ENCODE measurements around the gene TUBGCP2. TPM values are rescaled to one million over a fixed set of nuclear protein-coding genes. Genes with fewer than 3 reads are reported as not detected.

TUBGCP2 gene
- total RNA-seq, 1 experiment from 2014 or later = 52.4 TPM

GRCh38 chr10:133329491-133330202 is 21.0 kb upstream of the TUBGCP2 start:
- no peak overlapping the region for H4K8ac ChIP-seq (replicated peaks; ENCODE audit: insufficient read length, low read depth, low read length)
- H2BK12ac ChIP-seq (ENCODE audit: insufficient read length, low read depth, low read length) = no peak overlapping the region
- H2AK5ac ChIP-seq (ENCODE audit: insufficient read length, low read length) = no peak overlapping the region
- DNase-seq = peak; percentile 87
- peak overlapping the region; percentile 22 for H3K4me2 ChIP-seq (ENCODE audit: insufficient read depth, insufficient read length, low read length)
- H3K4me3 Mint-ChIP-seq = peak overlapping the region; percentile 26 to 44; a peak in 4 of 5 replicates
- H2BK15ac ChIP-seq (ENCODE audit: low read depth, low read length) = no peak overlapping the region
- H3K9me3 Mint-ChIP-seq = peaks cover 13% of the 10 kb centered on the region in 2 experiments
- H3K4ac ChIP-seq (ENCODE audit: low read depth, low read length) = no peak overlapping the region
- peak; percentile 99 for TF ChIP-seq CTCF (conservative IDR thresholded peaks at IDR 0.05)
- H2AFZ ChIP-seq (ENCODE audit: low read length) = no peak overlapping the region
- peaks cover 19% of the 10 kb centered on the region for H3K23me2 ChIP-seq (ENCODE audit: insufficient read length, low read depth, low read length, poor library complexity, severe bottlenecking)
- no peaks in the 10 kb centered on the region for H4K20me1 ChIP-seq (ENCODE audit: control insufficient read depth, insufficient read depth, insufficient read length)
- H4K91ac ChIP-seq (ENCODE audit: insufficient read length, low read depth, low read length) = no peak overlapping the region
- H3K9ac ChIP-seq (ENCODE audit: extremely low read depth, insufficient read length, low read length) = no peak overlapping the region
- H3K14ac ChIP-seq (ENCODE audit: insufficient read depth, low read length) = no peak overlapping the region
- H2BK5ac ChIP-seq (ENCODE audit: insufficient read length, low read length) = no peak overlapping the region
- no peaks in the 10 kb centered on the region; a peak in 1 of 7 replicates for H3K36me3 Mint-ChIP-seq (ENCODE audit: insufficient read depth in 1 of 3, low read depth in 3 of 3)
- no peak overlapping the region for H4K5ac ChIP-seq (ENCODE audit: insufficient read length, low read depth, low read length)
- no peak overlapping the region for H3T11ph ChIP-seq (ENCODE audit: low read length)
- H3K18ac ChIP-seq (ENCODE audit: insufficient read length, low read depth, low read length) = no peak overlapping the region
- no peak overlapping the region; a peak in 1 of 7 replicates for H3K27ac Mint-ChIP-seq
- no CpG with 5 or more reads among the region's 37 CpGs for WGBS (ENCODE audit: extremely low coverage, insufficient read length, low lambda C conversion rate)
- no peak overlapping the region for H3K27ac ChIP-seq (ENCODE audit: insufficient read length, low read depth, low read length)
- peaks cover 91% of the 10 kb centered on the region for H3K27me3 Mint-ChIP-seq (ENCODE audit: low read depth)
- H3K79me1 ChIP-seq (ENCODE audit: insufficient read depth, low read depth, low read length, poor library complexity, severe bottlenecking) = no peaks in the 10 kb centered on the region
- H3K56ac ChIP-seq (ENCODE audit: insufficient read length, low read depth, low read length) = no peak overlapping the region
- H3K79me2 ChIP-seq (ENCODE audit: insufficient read depth, low read length) = no peaks in the 10 kb centered on the region
- H3K27me3 ChIP-seq (ENCODE audit: insufficient read depth, low read length) = peaks cover 29% of the 10 kb centered on the region; the same call in 1 of the 2 replicates
- H2BK20ac ChIP-seq (ENCODE audit: low read depth, low read length, poor library complexity, severe bottlenecking) = no peak overlapping the region
- peaks cover 14 to 28% of the 10 kb centered on the region in 2 experiments for H3K4me1 Mint-ChIP-seq
- H3K23ac ChIP-seq (ENCODE audit: insufficient read length, low read depth, low read length) = no peak overlapping the region
- H3K4me1 ChIP-seq (ENCODE audit: insufficient read depth, low read length) = no peaks in the 10 kb centered on the region; the same call in 1 of the 2 replicates
- H2BK120ac ChIP-seq (ENCODE audit: low read depth, low read length, poor library complexity, severe bottlenecking) = no peak overlapping the region
- H3K9me3 ChIP-seq (ENCODE audit: control insufficient read depth, low read depth, low read length) = no peaks in the 10 kb centered on the region

Data from H9 (cell line).